Stimulated activated effector memory CD8-positive, alpha-beta T cell treated with anti-CD3 and anti-CD28 coated beads, Interleukin-12 subunit alpha, Interleukin-12 subunit beta, amount 100 ng/mL, for 72 hours (primary cell): ENCODE results near the gene GRM7.

Source experiments
- ATAC-seq: fragments of 150-1000 bp; cut with Tn5 transposase; 2 replicates; pipeline ENCODE4 v1.10.0; 2021
- DNase-seq, 2 donors: peaks; one replicate each; pipeline ENCODE4 v3.0.0; 2021 to 2022; ENCODE audit warnings: low spot score in 2 of 2
- H3K27ac Mint-ChIP-seq: one replicate; pipeline ENCODE4 v1.8.0; 2022; ENCODE audit warnings: mild to moderate bottlenecking, mixed read lengths
- H3K36me3 Mint-ChIP-seq: one replicate; pipeline ENCODE4 v1.8.0; 2022; ENCODE audit warnings: mild to moderate bottlenecking, mixed read lengths
- H3K4me1 Mint-ChIP-seq: one replicate; pipeline ENCODE4 v1.8.0; 2022; ENCODE audit warnings: mixed read lengths
- H3K4me3 Mint-ChIP-seq: one replicate; pipeline ENCODE4 v1.8.0; 2022; ENCODE audit warnings: mild to moderate bottlenecking, mixed read lengths
- H3K9me3 Mint-ChIP-seq: one replicate; pipeline ENCODE4 v1.8.0; 2022; ENCODE audit warnings: mixed read lengths

Gene GRM7

GRCh38 chr3:7388026-7388425 is 527.1 kb downstream of the GRM7 start:
- ATAC-seq, result no peak
- no peak for DNase-seq

GRCh38 chr3:7392206-7392605 is 531.3 kb downstream of the GRM7 start:
- Mint-ChIP-seq H3K9me3 (peaks cover 21% of the 10 kb centered on the region), H3K4me1 (no peaks in the 10 kb centered on the region), H3K27ac (no peak overlapping the region), H3K4me3 (no peak overlapping the region), H3K36me3 (no peaks in the 10 kb centered on the region)
- DNase-seq (no peak), ATAC-seq (no peak)

More at GRCh38 chr3:7388026-7388425, 527.1 kb downstream of the GRM7 start:
- H3K27ac Mint-ChIP-seq, result no peak overlapping the region
- H3K9me3 Mint-ChIP-seq, result peaks cover 15% of the 10 kb centered on the region
- no peaks in the 10 kb centered on the region for H3K4me1 Mint-ChIP-seq
- H3K4me3 Mint-ChIP-seq, result no peak overlapping the region
- no peaks in the 10 kb centered on the region for H3K36me3 Mint-ChIP-seq

- Mint-ChIP-seq H3K9me3 (peaks cover 18% of the 10 kb centered on the region), H3K4me1 (no peaks in the 10 kb centered on the region)
- DNase-seq, result no peak
These were observed 533.2 kb downstream of the GRM7 start for GRCh38 chr3:7393944-7394605.

GRCh38 chr3:7396534-7396933 is 535.6 kb downstream of the GRM7 start:
- no peaks in the 10 kb centered on the region for H3K36me3 Mint-ChIP-seq
- no peaks in the 10 kb centered on the region for H3K4me1 Mint-ChIP-seq

More at GRCh38 chr3:7393944-7394605, 533.2 kb downstream of the GRM7 start:
- no peaks in the 10 kb centered on the region for H3K36me3 Mint-ChIP-seq
- no peak for ATAC-seq
- H3K4me3 Mint-ChIP-seq, result no peak overlapping the region
- no peak overlapping the region for H3K27ac Mint-ChIP-seq

GRCh38 chr3:7397097-7397496 is 536.2 kb downstream of the GRM7 start:
- H3K4me3 Mint-ChIP-seq, result no peak overlapping the region
- no peak for ATAC-seq
- H3K4me1 Mint-ChIP-seq, result no peaks in the 10 kb centered on the region
- peaks cover 12% of the 10 kb centered on the region for H3K9me3 Mint-ChIP-seq
- no peak overlapping the region for H3K27ac Mint-ChIP-seq
- no peaks in the 10 kb centered on the region for H3K36me3 Mint-ChIP-seq
- no peak for DNase-seq

More at GRCh38 chr3:7396534-7396933, 535.6 kb downstream of the GRM7 start:
- DNase-seq (no peak), ATAC-seq (no peak)
- H3K4me3 Mint-ChIP-seq, result no peak overlapping the region
- peaks cover 12% of the 10 kb centered on the region for H3K9me3 Mint-ChIP-seq
- no peak overlapping the region for H3K27ac Mint-ChIP-seq

GRCh38 chr3:7400360-7400759 is 539.4 kb downstream of the GRM7 start:
- no peaks in the 10 kb centered on the region for H3K36me3 Mint-ChIP-seq
- DNase-seq, result no peak
- no peak overlapping the region for H3K4me3 Mint-ChIP-seq
- H3K4me1 Mint-ChIP-seq, result no peaks in the 10 kb centered on the region
- H3K9me3 Mint-ChIP-seq, result peaks cover 6% of the 10 kb centered on the region
- no peak for ATAC-seq
- no peak overlapping the region for H3K27ac Mint-ChIP-seq

GRCh38 chr3:7401418-7401817 is 540.5 kb downstream of the GRM7 start:
- H3K27ac Mint-ChIP-seq, result no peak overlapping the region
- DNase-seq (no peak), ATAC-seq (no peak)
- no peak overlapping the region for H3K4me3 Mint-ChIP-seq
- H3K36me3 Mint-ChIP-seq, result no peaks in the 10 kb centered on the region
- H3K9me3 Mint-ChIP-seq, result peaks cover 6% of the 10 kb centered on the region
- H3K4me1 Mint-ChIP-seq, result no peaks in the 10 kb centered on the region

- peaks cover 6% of the 10 kb centered on the region for H3K9me3 Mint-ChIP-seq
- no peak overlapping the region for H3K27ac Mint-ChIP-seq
- H3K4me1 Mint-ChIP-seq, result no peaks in the 10 kb centered on the region
- no peak overlapping the region for H3K4me3 Mint-ChIP-seq
- ATAC-seq (no peak), DNase-seq (no peak)
- no peaks in the 10 kb centered on the region for H3K36me3 Mint-ChIP-seq
These were observed 546.2 kb downstream of the GRM7 start for GRCh38 chr3:7407107-7407506.

- H3K4me3 Mint-ChIP-seq, result no peak overlapping the region
- ATAC-seq, result no peak
These were observed 549.9 kb downstream of the GRM7 start for GRCh38 chr3:7410782-7411181.

GRCh38 chr3:7421065-7421464 is 560.1 kb downstream of the GRM7 start:
- Mint-ChIP-seq H3K4me3 (no peak overlapping the region), H3K36me3 (no peaks in the 10 kb centered on the region), H3K27ac (no peak overlapping the region), H3K4me1 (no peaks in the 10 kb centered on the region), H3K9me3 (peaks cover 2% of the 10 kb centered on the region)
- DNase-seq (no peak), ATAC-seq (no peak)

More at GRCh38 chr3:7410782-7411181, 549.9 kb downstream of the GRM7 start:
- no peaks in the 10 kb centered on the region for H3K4me1 Mint-ChIP-seq
- no peak overlapping the region for H3K27ac Mint-ChIP-seq
- H3K9me3 Mint-ChIP-seq, result peaks cover 6% of the 10 kb centered on the region
- no peaks in the 10 kb centered on the region for H3K36me3 Mint-ChIP-seq
- DNase-seq, result no peak

- peaks cover 2% of the 10 kb centered on the region for H3K9me3 Mint-ChIP-seq
- no peaks in the 10 kb centered on the region for H3K36me3 Mint-ChIP-seq
- no peak overlapping the region for H3K27ac Mint-ChIP-seq
- H3K4me3 Mint-ChIP-seq, result no peak overlapping the region
- H3K4me1 Mint-ChIP-seq, result no peaks in the 10 kb centered on the region
- DNase-seq (no peak), ATAC-seq (no peak)
These were observed 562.1 kb downstream of the GRM7 start for GRCh38 chr3:7423036-7423435.

- no peak for DNase-seq
- Mint-ChIP-seq H3K36me3 (no peaks in the 10 kb centered on the region), H3K4me1 (no peaks in the 10 kb centered on the region), H3K4me3 (no peak overlapping the region), H3K9me3 (no peaks in the 10 kb centered on the region), H3K27ac (no peak overlapping the region)
- ATAC-seq, result no peak
These were observed 563.1 kb downstream of the GRM7 start for GRCh38 chr3:7423995-7424394.

GRCh38 chr3:7428206-7428718 is 567.3 kb downstream of the GRM7 start:
- no peaks in the 10 kb centered on the region for H3K36me3 Mint-ChIP-seq
- H3K4me1 Mint-ChIP-seq, result no peaks in the 10 kb centered on the region
- peaks cover 6% of the 10 kb centered on the region for H3K9me3 Mint-ChIP-seq
- ATAC-seq (no peak), DNase-seq (no peak)
- H3K27ac Mint-ChIP-seq, result no peak overlapping the region
- H3K4me3 Mint-ChIP-seq, result no peak overlapping the region

GRCh38 chr3:7432610-7433009 is 571.7 kb downstream of the GRM7 start:
- DNase-seq (no peak), ATAC-seq (no peak)
- no peak overlapping the region for H3K27ac Mint-ChIP-seq
- H3K4me1 Mint-ChIP-seq, result no peaks in the 10 kb centered on the region
- no peak overlapping the region for H3K4me3 Mint-ChIP-seq
- H3K9me3 Mint-ChIP-seq, result peaks cover 6% of the 10 kb centered on the region
- no peaks in the 10 kb centered on the region for H3K36me3 Mint-ChIP-seq

GRCh38 chr3:7433073-7433472 is 572.2 kb downstream of the GRM7 start:
- peaks cover 8% of the 10 kb centered on the region for H3K9me3 Mint-ChIP-seq
- H3K4me1 Mint-ChIP-seq, result no peaks in the 10 kb centered on the region
- DNase-seq (no peak), ATAC-seq (no peak)
- no peaks in the 10 kb centered on the region for H3K36me3 Mint-ChIP-seq
- no peak overlapping the region for H3K27ac Mint-ChIP-seq
- H3K4me3 Mint-ChIP-seq, result no peak overlapping the region

GRCh38 chr3:7436542-7436941 is 575.6 kb downstream of the GRM7 start:
- ATAC-seq, result no peak
- no peak overlapping the region for H3K27ac Mint-ChIP-seq
- no peak overlapping the region for H3K4me3 Mint-ChIP-seq
- no peaks in the 10 kb centered on the region for H3K4me1 Mint-ChIP-seq
- no peaks in the 10 kb centered on the region for H3K36me3 Mint-ChIP-seq
- no peak for DNase-seq
- H3K9me3 Mint-ChIP-seq, result peaks cover 12% of the 10 kb centered on the region
